ENCODE measurements around the gene MRPS15.

GRCh38 chr1:36453051-36453450 lies 11.1 kb downstream of the MRPS15 start:
- TF ChIP-seq CTCF (conservative IDR thresholded peaks at IDR 0.05) = no peak
- no peak for TF ChIP-seq ZFX (IDR thresholded peaks at IDR 0.05)
